GM19023 (cell line): ENCODE results near the gene GOLGA8A.
"Not testable (repeated sequence)": the region's sequence is repeated elsewhere in the genome, so short reads cannot be mapped to it uniquely, and the experiment has no call there.

Source experiments
- ATAC-seq: cut with Tn5 transposase; IDR thresholded peaks from one replicate; pipeline ENCODE4 v1.9.1; 2021; ENCODE audit warnings: mild to moderate bottlenecking, moderate library complexity; ENCODE audit not compliant: unreplicated experiment

GOLGA8A gene

GRCh38 chr15:34437687-34438086, at the start of gene GOLGA8A:
TSS of gene GOLGA8A (minus strand) at chr15:34437808. CDS start at chr15:34389691, 48,117 bp downstream.
- peak; percentile 58 for ATAC-seq

GRCh38 chr15:34483644-34484043, 46.0 kb upstream of the GOLGA8A start:
- ATAC-seq, result no peak

GRCh38 chr15:34481370-34481769, 43.8 kb upstream of the GOLGA8A start:
- ATAC-seq, result no peak

- no peak for ATAC-seq
Measured at GRCh38 chr15:34473840-34474239, 36.2 kb upstream of the GOLGA8A start.

- no peak for ATAC-seq
Measured at GRCh38 chr15:34472947-34473346, 35.3 kb upstream of the GOLGA8A start.

- ATAC-seq, result no peak
Measured at GRCh38 chr15:34470892-34471291, 33.3 kb upstream of the GOLGA8A start.

- no peak for ATAC-seq
Measured at GRCh38 chr15:34470091-34470490, 32.5 kb upstream of the GOLGA8A start.

GRCh38 chr15:34461730-34462129, 24.1 kb upstream of the GOLGA8A start:
- ATAC-seq, result no peak

- ATAC-seq, result no peak
Measured at GRCh38 chr15:34460451-34460850, 22.8 kb upstream of the GOLGA8A start.

GRCh38 chr15:34456658-34457057, 19.1 kb upstream of the GOLGA8A start:
- no peak for ATAC-seq

GRCh38 chr15:34442891-34443290, 5.3 kb upstream of the GOLGA8A start:
- no peak for ATAC-seq

- no peak for ATAC-seq
Measured at GRCh38 chr15:34439878-34440277, 2.3 kb upstream of the GOLGA8A start.

- ATAC-seq, result peak; percentile 64
Measured at GRCh38 chr15:34436956-34437442, 609 bp downstream of the GOLGA8A start.

- ATAC-seq, result peak; percentile 48
Measured at GRCh38 chr15:34436126-34436955, 1.3 kb downstream of the GOLGA8A start.

GRCh38 chr15:34435658-34436057, 1.9 kb downstream of the GOLGA8A start:
- ATAC-seq, result no peak

GRCh38 chr15:34434627-34435305, 2.8 kb downstream of the GOLGA8A start:
- ATAC-seq, result no peak

- not testable (repeated sequence) for ATAC-seq
Measured at GRCh38 chr15:34433956-34434626, 3.5 kb downstream of the GOLGA8A start.

- not testable (repeated sequence) for ATAC-seq
Measured at GRCh38 chr15:34430642-34431041, 7.0 kb downstream of the GOLGA8A start.

- not testable (repeated sequence) for ATAC-seq
Measured at GRCh38 chr15:34423425-34424090, 14.1 kb downstream of the GOLGA8A start.

GRCh38 chr15:34420953-34421352, 16.7 kb downstream of the GOLGA8A start:
- ATAC-seq, result not testable (repeated sequence)

GRCh38 chr15:34418435-34418834, 19.2 kb downstream of the GOLGA8A start:
- not testable (repeated sequence) for ATAC-seq
